Measurements from ENCODE around the gene MED13.

- no peak for TF ChIP-seq POLR2AphosphoS5 (IDR thresholded peaks at IDR 0.05)
- no peak for TF ChIP-seq CTCF (IDR thresholded peaks at IDR 0.05)
- no peak for TF ChIP-seq POLR2A (IDR thresholded peaks at IDR 0.05; ENCODE audit: low read depth)
Measured at GRCh38 chr17:61974115-61974514, 91.0 kb downstream of the MED13 start.
